ENCODE measurements around the gene QRFP.
A peak's percentile ranks its signal among the peaks of the same experiment; 100 is the strongest.

Gene QRFP, protein sequence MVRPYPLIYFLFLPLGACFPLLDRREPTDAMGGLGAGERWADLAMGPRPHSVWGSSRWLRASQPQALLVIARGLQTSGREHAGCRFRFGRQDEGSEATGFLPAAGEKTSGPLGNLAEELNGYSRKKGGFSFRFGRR

DNA sequence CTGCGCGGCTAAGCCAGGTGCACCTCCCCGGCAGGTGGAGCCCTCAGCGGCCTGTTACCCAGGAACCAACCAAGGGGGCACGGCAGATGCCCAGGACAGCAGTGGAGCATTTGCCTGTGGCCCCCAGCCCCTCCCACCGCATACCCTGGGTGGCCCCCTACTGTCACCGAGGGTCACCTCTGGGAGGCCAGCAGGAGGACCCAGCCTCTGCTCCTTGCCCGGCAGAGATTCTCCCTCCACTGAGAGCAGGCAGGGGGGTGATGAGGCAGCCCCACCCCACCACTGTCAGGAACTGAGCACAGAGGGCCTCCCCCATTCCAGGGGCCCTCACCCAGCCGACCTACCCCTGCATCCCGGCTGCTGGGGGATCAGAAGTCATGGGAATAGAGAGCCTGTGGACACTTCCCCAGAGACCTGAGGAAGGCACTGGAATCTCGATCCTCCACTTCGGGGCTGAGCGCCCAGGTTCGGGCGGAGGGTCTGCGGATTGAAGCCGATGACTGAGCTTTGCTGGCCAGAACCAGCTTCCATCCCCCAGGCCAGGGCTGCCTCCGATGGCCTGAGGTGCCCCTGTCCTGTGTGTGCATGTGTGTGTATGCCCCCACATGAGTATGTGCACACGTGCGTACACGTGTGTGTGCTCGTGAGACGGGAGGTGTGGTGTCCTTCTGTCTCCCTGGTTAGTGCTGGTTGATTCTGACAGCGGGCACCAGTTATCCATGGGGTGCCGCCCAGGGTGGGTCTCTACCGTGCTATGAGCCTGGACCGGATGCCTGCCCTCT lies at the start of gene QRFP:
Gene QRFP, minus strand, starts transcription at position 580 of the 782 bp plus-strand sequence. CDS start 2,974 bp downstream, outside the sequence.
- POLR2A ChIA-PET, result no interaction called here
- no peak for DNase-seq (ENCODE audit: extremely low spot score)
- CTCF ChIA-PET, result no interaction called here

DNA sequence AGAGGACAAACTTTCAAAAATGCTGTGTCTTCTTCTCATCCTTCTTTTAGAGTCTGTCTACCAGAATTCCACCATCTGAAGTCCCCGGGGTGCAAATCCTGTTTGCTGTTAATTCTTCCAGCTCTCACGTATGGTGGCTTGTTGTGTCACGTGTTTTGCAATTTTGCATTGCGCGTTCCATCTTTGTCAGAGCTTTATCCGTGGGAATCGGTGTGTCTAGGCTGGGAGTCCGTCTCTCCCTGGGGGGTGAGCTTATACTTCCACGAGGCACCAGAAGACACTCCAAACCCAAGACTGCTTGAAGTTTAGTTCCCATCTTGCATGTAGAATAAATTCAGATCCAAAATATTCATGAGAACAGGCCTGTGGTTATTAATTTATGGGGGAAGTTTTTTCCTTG lies 48.6 kb upstream of the QRFP start:
- TF ChIP-seq, protein P1, sequence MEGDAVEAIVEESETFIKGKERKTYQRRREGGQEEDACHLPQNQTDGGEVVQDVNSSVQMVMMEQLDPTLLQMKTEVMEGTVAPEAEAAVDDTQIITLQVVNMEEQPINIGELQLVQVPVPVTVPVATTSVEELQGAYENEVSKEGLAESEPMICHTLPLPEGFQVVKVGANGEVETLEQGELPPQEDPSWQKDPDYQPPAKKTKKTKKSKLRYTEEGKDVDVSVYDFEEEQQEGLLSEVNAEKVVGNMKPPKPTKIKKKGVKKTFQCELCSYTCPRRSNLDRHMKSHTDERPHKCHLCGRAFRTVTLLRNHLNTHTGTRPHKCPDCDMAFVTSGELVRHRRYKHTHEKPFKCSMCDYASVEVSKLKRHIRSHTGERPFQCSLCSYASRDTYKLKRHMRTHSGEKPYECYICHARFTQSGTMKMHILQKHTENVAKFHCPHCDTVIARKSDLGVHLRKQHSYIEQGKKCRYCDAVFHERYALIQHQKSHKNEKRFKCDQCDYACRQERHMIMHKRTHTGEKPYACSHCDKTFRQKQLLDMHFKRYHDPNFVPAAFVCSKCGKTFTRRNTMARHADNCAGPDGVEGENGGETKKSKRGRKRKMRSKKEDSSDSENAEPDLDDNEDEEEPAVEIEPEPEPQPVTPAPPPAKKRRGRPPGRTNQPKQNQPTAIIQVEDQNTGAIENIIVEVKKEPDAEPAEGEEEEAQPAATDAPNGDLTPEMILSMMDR (IDR thresholded peaks at IDR 0.05; ENCODE audit: control extremely low read depth, extremely low read depth, low read depth, missing control alignments), result no peak
- no peak for DNase-seq (ENCODE audit: extremely low spot score)
- ChIA-PET POLR2A (no interaction called here), CTCF (interaction anchor here (0.7 kb wide), 1 partner anchor 239 kb away, joined by 4 read pairs; no protein-coding TSS in a partner anchor)

More for the DNA sequence above, at the start of gene QRFP:
- TF ChIP-seq, protein P1 (IDR thresholded peaks at IDR 0.05; ENCODE audit: control extremely low read depth, extremely low read depth, low read depth, missing control alignments), result peak; percentile 15

DNA sequence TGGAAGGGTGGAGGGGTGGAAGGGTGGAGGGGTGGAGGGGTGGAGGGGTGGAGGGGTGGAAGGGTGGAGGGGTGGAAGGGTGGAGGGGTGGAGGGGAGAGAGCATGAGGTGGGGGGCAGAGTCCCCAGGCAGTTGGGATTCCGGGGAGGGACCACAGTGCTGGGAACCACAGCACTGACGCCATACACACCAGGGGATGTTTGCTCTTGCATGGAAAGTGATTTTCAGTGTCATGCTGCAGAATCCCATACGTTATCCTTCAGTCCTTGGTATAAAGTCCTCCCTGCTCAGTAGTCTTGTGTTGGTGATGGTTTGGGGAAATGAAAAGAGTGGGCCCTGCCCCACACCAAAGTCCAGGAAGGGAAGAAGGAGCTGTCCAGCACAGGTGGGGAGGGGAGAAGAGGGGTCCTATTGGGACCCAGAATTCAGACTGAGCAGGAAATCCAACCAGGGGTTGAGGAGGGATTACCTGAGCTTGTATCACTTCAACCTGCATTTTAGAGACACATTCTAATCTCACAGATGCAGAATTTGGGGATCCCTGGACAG lies 48.0 kb upstream of the QRFP start:
- CTCF ChIA-PET, result interaction anchor here (0.7 kb wide), 1 partner anchor 238 kb away, joined by 4 read pairs; no protein-coding TSS in a partner anchor
- POLR2A ChIA-PET, result no interaction called here
- no peak for DNase-seq (ENCODE audit: extremely low spot score)
- TF ChIP-seq, protein P1 (IDR thresholded peaks at IDR 0.05; ENCODE audit: control extremely low read depth, extremely low read depth, low read depth, missing control alignments), result no peak

DNA sequence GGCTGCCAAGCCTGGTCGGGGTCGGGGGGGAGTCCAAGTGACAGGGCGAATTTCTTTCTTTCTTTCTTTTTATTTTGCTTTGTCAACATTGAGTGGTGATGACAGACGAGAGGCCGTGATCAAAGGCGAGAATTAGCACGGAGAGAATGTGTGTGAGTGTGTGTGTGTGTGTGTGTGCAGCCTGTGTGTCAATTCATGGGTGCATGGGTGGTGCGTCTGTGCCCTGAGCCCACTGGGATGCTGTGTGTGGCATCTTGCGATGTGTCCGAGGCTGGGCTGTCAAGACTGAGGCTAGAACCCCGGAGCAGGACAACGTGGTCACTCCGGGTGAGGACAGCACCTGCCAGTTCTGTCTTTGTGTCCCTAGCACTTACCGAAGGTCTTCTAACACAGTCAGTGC lies 47.2 kb upstream of the QRFP start:
- no peak for DNase-seq (ENCODE audit: extremely low spot score)
- POLR2A ChIA-PET, result no interaction called here
- TF ChIP-seq, protein P1 (IDR thresholded peaks at IDR 0.05; ENCODE audit: control extremely low read depth, extremely low read depth, low read depth, missing control alignments), result no peak
- CTCF ChIA-PET, result interaction anchor here (1.2 to 2.4 kb wide), 5 partner anchors 15 to 243 kb away, joined by 3 to 8 read pairs (median 5); no protein-coding TSS in a partner anchor

DNA sequence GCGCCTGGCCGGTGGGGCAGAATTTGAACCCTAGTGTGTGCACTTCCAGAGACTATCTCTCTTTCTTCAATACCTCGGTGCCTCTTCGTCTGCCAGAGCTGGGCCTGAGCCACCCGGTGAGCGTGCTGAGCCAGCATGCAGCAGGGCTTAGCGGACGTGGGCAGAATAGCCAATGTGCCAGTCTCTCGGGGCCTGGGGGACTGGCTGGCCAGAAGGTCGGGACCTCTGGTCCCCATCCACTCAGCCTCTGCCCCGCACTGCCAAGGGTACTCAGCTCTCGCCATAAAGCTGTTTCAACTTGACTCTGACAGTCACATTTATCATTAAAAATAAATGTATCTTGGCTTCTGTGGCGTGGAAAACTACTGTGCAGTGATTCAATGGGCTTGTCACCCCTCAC lies 46.6 kb upstream of the QRFP start:
- TF ChIP-seq, protein P1 (IDR thresholded peaks at IDR 0.05; ENCODE audit: control extremely low read depth, extremely low read depth, low read depth, missing control alignments), result no peak
- CTCF ChIA-PET, result interaction anchor here (1.2 to 2.4 kb wide), 6 partner anchors 13 to 242 kb away, joined by 3 to 8 read pairs (median 4); no protein-coding TSS in a partner anchor
- POLR2A ChIA-PET, result no interaction called here
- no peak for DNase-seq (ENCODE audit: extremely low spot score)

DNA sequence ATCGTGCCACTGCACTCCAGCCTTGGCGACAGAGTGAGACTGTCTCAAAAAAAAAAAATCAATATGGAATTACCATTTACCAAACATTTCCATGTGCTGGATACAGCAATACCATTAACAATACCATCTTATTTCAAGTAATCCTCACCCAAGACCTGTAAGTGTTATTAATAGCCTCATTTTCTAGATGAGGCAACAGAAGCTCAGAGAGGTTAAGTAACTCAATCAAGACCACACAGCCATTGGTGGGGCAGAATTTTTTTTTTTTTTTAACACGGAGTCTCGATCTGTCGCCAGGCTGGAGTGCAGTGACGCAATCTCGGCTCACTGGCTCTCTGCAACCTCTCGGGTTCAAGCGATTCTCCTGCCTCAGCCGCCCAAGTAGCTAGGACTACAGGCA lies 46.1 kb upstream of the QRFP start:
- DNase-seq (ENCODE audit: extremely low spot score), result no peak
- ChIA-PET CTCF (interaction anchor here (1.0 to 2.4 kb wide), 7 partner anchors 14 to 242 kb away, joined by 3 to 8 read pairs (median 4); no protein-coding TSS in a partner anchor), POLR2A (no interaction called here)
- TF ChIP-seq, protein P1 (IDR thresholded peaks at IDR 0.05; ENCODE audit: control extremely low read depth, extremely low read depth, low read depth, missing control alignments), result no peak
